ENCODE measurements around the gene COPS7A.
"Not testable (repeated sequence)": the region's sequence is repeated elsewhere in the genome, so short reads cannot be mapped to it uniquely, and the experiment has no call there.

Gene COPS7A

GRCh38 chr12:6701078-6701768 lies 22.6 kb upstream of the COPS7A start:
- no peak for DNase-seq

DNA sequence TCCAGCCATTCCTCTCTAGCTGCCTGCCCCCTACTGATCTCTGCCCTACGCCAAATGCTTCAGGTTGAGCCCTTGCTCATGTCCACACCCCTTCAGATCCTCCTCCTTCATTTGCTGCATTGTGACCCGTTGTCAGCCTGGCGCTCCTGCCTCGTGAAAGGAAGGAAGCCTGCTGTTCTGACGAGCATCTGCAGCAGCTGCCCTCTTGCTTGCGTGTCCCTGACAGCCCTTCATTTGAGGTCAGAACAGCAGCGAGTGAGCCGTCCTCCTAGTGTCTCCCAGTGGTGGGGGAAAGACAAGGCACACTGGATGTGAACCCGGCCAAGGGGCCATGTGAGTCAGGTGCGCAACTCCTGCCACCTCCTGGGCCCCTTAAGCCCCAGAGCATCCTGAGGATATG lies 20.2 kb upstream of the COPS7A start:
- no peak for DNase-seq

- not testable (repeated sequence) for DNase-seq
These were observed 15.5 kb upstream of the COPS7A start for GRCh38 chr12:6708351-6708750.

GRCh38 chr12:6708960-6709394 lies 14.9 kb upstream of the COPS7A start:
- no peak for DNase-seq

DNA sequence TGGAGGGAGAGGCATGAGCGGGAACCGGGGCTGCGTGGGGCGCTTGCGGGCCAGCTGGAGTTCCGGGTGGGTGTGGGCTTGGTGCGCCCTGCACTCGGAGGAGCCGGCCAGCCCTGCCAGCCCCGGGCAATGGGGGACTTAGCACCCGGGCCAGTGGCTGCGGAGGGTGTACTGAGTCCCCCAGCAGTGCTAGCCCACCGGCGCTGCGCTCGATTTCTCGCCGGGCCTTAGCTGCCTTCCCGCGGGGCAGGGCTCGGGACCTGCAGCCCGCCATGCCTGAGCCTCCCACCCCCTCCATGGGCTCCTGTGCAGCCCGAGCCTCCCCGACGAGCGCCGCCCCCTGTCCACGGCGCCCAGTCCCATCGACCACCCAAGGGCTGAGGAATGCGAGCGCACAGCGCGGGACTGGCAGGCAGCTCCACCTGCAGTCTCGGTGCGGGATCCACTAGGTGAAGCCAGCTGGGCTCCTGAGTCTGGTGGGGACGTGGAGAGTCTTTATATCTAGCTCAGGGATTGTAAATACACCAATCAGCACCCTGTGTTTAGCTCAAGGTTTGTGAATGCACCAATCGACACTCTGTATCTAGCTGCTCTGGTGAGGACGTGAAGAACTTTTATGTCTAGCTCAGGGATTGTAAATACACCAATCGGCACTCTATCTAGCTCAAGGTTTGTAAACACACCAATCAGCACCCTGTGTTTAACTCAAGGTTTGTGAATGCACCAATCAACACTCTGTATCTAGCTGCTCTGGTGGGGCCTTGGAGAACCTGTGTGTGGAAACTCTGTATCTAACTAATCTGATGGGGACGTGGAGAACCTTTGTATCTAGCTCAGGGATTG lies 7.6 kb upstream of the COPS7A start:
- not testable (repeated sequence) for DNase-seq

DNA sequence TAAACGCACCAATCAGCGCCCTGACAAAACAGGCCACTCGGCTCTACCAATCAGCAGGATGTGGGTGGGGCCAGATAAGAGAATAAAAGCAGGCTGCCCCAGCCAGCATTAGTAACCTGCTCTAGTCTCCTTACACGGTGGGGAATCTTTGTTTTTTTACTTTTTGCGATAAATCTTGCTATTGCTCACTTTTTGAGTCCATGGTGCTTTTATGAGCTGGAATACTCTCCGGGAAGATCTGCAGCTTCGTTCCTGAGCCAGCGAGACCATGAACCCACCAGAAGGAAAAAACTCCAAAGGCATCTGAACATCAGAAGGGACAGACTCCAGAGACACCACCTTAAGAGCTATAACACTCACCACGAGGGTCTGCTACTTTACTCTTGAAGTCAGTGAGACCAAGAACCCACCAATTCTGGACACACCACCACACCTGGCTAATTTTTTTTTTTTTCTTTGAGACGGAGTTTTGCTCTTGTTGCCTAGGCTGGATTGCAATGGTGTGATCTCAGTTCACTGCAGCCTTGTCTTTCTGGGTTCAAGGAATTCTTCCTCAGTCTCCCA lies 6.9 kb upstream of the COPS7A start:
- no peak for DNase-seq

DNA sequence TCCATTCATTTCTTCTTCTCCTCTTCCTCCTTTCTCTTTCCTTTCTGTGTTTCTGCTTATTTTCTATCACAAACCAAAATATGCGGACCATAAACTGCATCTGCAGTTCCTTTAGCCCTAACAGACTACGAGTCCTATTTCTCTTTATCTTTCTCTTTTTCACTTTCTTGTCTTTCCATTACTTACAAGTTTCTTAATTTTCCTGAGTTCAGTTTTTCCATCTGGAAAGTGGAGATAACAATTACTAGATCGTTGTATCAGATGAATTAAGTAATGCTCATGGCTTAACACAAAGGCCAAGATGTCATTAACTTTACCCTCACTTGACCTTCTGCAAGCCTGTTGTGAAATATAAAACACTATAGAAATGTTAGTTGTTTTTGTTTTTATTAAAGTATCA lies 983 bp upstream of the COPS7A start:
- DNase-seq = no peak

- peak; percentile 52 for DNase-seq
These were observed 557 bp downstream of the COPS7A start for GRCh38 chr12:6724409-6724797.

GRCh38 chr12:6725350-6725749 lies 1.5 kb downstream of the COPS7A start:
- no peak for DNase-seq

DNA sequence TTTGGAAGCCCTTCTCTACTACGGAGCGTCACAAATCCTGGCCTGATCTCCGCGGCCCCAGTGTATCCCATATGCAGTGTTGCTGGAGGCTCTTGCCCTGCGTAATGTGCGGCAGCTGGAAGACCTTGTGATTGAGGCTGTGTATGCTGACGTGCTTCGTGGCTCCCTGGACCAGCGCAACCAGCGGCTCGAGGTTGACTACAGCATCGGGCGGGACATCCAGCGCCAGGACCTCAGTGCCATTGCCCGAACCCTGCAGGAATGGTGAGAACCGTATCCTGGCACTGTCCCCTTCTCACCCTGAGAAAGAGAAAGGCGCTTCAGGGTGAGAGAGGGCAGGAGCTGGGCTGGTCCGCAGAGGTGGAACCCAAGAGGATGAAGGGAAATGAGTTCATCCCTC lies 5.3 kb downstream of the COPS7A start:
- no peak for DNase-seq

- DNase-seq = no peak
These were observed 6.3 kb downstream of the COPS7A start for GRCh38 chr12:6730169-6730568.

DNA sequence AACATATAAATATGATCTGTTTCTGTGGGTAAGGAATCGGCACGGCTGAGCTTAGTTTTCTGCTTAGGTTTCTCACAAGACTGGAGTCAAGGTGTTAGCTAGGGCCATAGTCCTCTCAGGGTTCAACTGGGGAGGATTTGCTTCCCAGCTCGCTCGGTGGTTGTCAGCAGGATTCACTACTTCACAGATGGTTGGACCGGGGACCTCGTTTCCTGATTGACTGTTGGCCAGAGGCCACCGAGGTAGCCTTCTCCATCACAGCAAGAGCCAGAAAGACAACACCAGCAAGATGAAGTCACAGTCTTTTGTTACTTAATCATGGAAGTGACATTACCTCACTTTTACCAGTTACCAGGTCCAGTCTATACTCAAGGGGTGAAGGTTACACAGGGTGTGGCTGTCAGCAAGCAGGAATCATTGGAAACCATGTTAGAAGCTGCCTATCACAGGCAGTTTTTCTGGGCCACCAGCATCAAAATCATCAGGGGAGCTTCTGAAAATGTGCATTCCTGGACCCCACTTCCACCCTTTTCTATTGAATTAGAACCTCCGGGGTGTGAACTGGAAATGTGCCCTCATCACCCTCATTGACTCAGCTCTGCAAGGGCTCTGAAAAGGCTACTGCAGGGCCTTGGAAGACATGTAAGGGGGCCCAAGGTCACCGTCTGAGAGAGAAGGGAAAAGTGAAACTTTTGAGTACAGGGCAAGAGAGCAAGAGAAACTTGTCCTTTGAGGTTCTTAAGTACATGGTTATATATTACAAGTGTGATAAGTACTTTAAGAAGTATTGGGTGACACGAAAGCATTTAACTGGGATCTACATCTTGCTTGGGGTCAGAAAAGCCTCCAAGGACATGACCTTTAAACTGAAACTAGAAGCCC lies 10.9 kb downstream of the COPS7A start:
- DNase-seq = no peak

GRCh38 chr12:6735448-6736191 lies 11.8 kb downstream of the COPS7A start:
- DNase-seq = no peak

GRCh38 chr12:6736754-6737153 lies 12.9 kb downstream of the COPS7A start:
- DNase-seq = no peak

DNA sequence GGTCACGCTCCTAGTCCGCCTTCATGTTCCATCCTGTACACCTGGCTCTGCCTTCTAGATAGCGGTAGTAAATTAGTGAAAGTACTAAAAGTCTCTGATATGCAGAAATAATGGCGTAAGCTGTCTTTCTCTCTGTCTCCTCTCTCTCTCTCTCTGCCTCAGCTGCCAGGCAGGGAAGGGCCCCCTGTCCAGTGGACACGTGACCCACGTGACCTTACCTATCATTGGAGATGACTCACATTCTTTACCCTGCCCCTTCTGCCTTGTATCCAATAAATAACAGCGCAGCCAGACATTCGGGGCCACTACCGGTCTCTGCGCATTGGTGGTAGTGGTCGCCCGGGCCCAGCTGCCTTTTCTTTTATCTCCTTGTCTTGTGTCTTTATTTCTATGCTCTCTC lies 18.2 kb downstream of the COPS7A start:
- DNase-seq = not testable (repeated sequence)

GRCh38 chr12:6742834-6743233 lies 19.0 kb downstream of the COPS7A start:
- no peak for DNase-seq

DNA sequence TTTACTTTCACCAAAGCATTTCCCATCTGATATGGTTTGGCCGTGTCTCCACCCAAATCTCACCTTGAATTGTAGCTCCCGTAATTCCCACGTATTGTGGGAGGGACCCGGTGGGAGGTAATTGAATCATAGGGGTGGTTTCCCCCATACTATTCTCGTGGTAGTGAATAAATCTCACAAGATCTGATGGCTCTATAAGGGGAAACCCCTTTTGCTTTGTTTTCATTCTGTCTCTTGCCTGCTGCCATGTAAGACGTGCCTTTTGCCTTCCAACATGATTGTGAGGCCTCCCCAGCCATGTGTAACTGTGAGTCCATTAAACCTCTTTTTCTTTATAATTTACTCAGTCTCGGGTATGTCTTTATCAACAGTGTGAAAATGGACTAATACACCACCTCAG lies 19.5 kb downstream of the COPS7A start:
- DNase-seq = not testable (repeated sequence)

DNA sequence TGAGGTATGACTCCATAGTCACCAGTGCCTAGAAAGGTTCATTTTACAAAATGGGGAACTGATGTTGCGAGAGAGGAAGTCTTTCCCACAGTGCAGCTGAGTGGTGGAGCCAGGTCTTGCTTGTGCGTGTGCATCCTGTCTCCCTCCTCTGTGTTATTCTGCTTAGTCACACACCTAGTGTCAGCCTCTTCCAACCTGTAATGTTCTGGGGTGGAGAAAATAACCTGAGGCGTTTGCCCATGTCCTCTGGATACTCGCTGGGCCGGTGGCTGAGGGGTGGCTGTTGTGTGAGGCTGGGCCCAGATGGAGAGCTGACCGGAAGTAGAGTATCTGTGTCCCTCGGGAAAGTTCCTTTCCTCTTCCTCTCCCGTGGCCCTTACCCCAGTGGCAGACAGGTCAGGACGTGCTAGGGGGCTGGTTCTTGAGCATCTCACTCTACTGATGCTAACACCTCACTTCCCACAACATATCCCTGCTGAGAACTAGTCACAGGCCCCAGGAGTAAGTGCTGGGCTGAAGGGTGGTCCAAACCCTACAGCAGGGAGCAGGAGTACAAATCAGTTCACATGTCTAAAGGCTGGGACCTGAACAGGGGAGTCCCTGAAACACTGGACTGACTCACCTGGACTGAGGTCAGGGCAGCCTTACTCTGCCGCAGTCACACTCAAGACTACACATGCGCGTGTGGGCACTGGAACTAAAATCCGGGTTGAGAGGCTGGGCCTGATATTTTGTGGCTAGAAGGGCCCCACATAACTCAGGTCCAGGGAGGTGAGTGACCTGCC lies 22.1 kb downstream of the COPS7A start:
- peak; percentile 82 for DNase-seq

GRCh38 chr12:6747216-6747615 lies 23.4 kb downstream of the COPS7A start:
- no peak for DNase-seq

DNA sequence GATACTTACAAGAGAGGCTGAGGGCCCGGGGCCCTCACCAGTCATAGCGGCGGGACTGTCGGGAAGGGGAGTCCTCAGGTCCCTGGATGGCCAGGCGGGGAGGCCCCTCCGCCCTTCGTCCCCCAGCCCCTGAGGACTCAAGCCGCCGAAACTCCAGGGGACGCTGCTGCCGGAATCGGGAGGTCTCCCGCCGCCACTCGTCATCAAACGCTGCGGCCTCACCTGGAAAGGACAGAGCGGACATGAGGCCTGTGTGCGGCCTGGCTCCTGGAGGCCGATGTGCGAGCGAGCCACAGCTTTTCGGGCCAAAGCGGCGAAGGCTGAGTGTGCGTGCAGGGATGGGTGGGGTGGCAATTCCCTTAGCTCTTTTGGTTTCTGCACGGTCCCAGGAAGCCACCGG lies 24.9 kb downstream of the COPS7A start:
- no peak for DNase-seq

GRCh38 chr12:6750506-6750905 lies 26.7 kb downstream of the COPS7A start:
- DNase-seq = no peak

All from SIG-M5 (cell line).